Measurements from ENCODE around the gene CHADL. TPM values are rescaled to one million over a fixed set of nuclear protein-coding genes. Genes with fewer than 3 reads are reported as not detected.
"Not testable (repeated sequence)": the region's sequence is repeated elsewhere in the genome, so short reads cannot be mapped to it uniquely, and the experiment has no call there.

Gene CHADL
- total RNA-seq, 1 experiment from 2014 or later: 0.33 TPM

GRCh38 chr22:41260871-41261270 lies 20.1 kb upstream of the CHADL start:
- ChIA-PET POLR2A (no interaction called here), CTCF (no interaction called here)
- intact Hi-C loops (cut with micrococcal nuclease; ENCODE audit: unreplicated experiment) (no loop called here), in situ Hi-C loops (cut with HindIII; ENCODE audit: low pct_unique_long_range_greater_than_20kb, low sequenced_read_pairs) (no loop called here)
- DNase-seq (ENCODE audit: low read depth, low spot score) (no peak), ATAC-seq (no peak)
- H3K9me3 ChIP-seq (ENCODE audit: control insufficient read depth, insufficient read depth, low read depth, low read length): no peaks in the 10 kb centered on the region
- H3K27ac ChIP-seq (ENCODE audit: low read length): no peak overlapping the region
- no TSS peak for BruUV-seq (replicated peaks)
- H3K27me3 ChIP-seq (ENCODE audit: control insufficient read depth, insufficient read depth, low read length): no peaks in the 10 kb centered on the region
- H3K36me3 ChIP-seq (ENCODE audit: control insufficient read depth, insufficient read depth, low read length): peaks cover 12% of the 10 kb centered on the region
- peaks cover 21% of the 10 kb centered on the region for H3K4me1 ChIP-seq (ENCODE audit: control insufficient read depth, insufficient read depth, low read length)
- H3K4me3 ChIP-seq (ENCODE audit: low read depth in 2 of 2, low read length in 2 of 2): no peak overlapping the region
- TF ChIP-seq REST (IDR thresholded peaks at IDR 0.05; ENCODE audit: insufficient read depth in 1 of 2, low read depth in 2 of 2, low read length in 1 of 2) (no peak), SIN3A (IDR thresholded peaks at IDR 0.05; ENCODE audit: borderline replicate concordance, insufficient read depth, low read depth, low read length) (no peak), TCF7L2 (IDR thresholded peaks at IDR 0.05; ENCODE audit: low read depth, low read length) (no peak), POLR2AphosphoS5 (IDR thresholded peaks at IDR 0.05; ENCODE audit: low read depth, low read length) (no peak), CTCF (IDR thresholded peaks at IDR 0.05) (no peak)

- POLR2A ChIA-PET: interaction anchor here (0.6 kb wide), 1 partner anchor 31 kb away, joined by 7 read pairs; no protein-coding TSS in a partner anchor
- H3K27ac ChIP-seq (ENCODE audit: low read length); H3K4me3 ChIP-seq (ENCODE audit: low read depth in 2 of 2, low read length in 2 of 2); intact Hi-C loops (cut with micrococcal nuclease; ENCODE audit: unreplicated experiment); in situ Hi-C loops (cut with HindIII; ENCODE audit: low pct_unique_long_range_greater_than_20kb, low sequenced_read_pairs); DNase-seq (ENCODE audit: low read depth, low spot score); H3K36me3 ChIP-seq (ENCODE audit: control insufficient read depth, insufficient read depth, low read length); BruUV-seq (replicated peaks); ATAC-seq; H3K27me3 ChIP-seq (ENCODE audit: control insufficient read depth, insufficient read depth, low read length); H3K9me3 ChIP-seq (ENCODE audit: control insufficient read depth, insufficient read depth, low read depth, low read length); CTCF ChIA-PET: not testable (repeated sequence)
- peaks cover 21% of the 10 kb centered on the region for H3K4me1 ChIP-seq (ENCODE audit: control insufficient read depth, insufficient read depth, low read length)
Observed at GRCh38 chr22:41259756-41260155, 19.0 kb upstream of the CHADL start.

GRCh38 chr22:41257696-41258095 lies 17.0 kb upstream of the CHADL start:
- DNase-seq (ENCODE audit: low read depth, low spot score): no peak
- intact Hi-C loops (cut with micrococcal nuclease; ENCODE audit: unreplicated experiment) (no loop called here), in situ Hi-C loops (cut with HindIII; ENCODE audit: low pct_unique_long_range_greater_than_20kb, low sequenced_read_pairs) (no loop called here)
- POLR2A ChIA-PET: no interaction called here
- H3K4me3 ChIP-seq (ENCODE audit: low read depth in 2 of 2, low read length in 2 of 2): no peak overlapping the region
- H3K27me3 ChIP-seq (ENCODE audit: control insufficient read depth, insufficient read depth, low read length): no peaks in the 10 kb centered on the region
- peak overlapping the region; percentile 63; the same call in 1 of the 2 replicates for H3K27ac ChIP-seq (ENCODE audit: low read length)
- TF ChIP-seq REST (IDR thresholded peaks at IDR 0.05; ENCODE audit: insufficient read depth in 1 of 2, low read depth in 2 of 2, low read length in 1 of 2): no peak
- TF ChIP-seq SIN3A (IDR thresholded peaks at IDR 0.05; ENCODE audit: borderline replicate concordance, insufficient read depth, low read depth, low read length): no peak
- TF ChIP-seq CTCF (IDR thresholded peaks at IDR 0.05): no peak
- H3K4me1 ChIP-seq (ENCODE audit: control insufficient read depth, insufficient read depth, low read length): peaks cover 21% of the 10 kb centered on the region
- H3K36me3 ChIP-seq (ENCODE audit: control insufficient read depth, insufficient read depth, low read length): peaks cover 4% of the 10 kb centered on the region
- CTCF ChIA-PET: interaction anchor here (0.5 kb wide), 1 partner anchor 89 kb away, joined by 4 read pairs; no protein-coding TSS in a partner anchor
- ATAC-seq: peak; percentile 5; the same call in 1 of the 2 replicates
- H3K9me3 ChIP-seq (ENCODE audit: control insufficient read depth, insufficient read depth, low read depth, low read length): no peaks in the 10 kb centered on the region
- BruUV-seq (replicated peaks): no TSS peak
